ENCODE results near the gene SEMA5A.

Gene SEMA5A

GRCh38 chr5:9269014-9269413, 276.9 kb downstream of the SEMA5A start:
- no peak overlapping the region for H3K4me2 ChIP-seq (ENCODE audit: low read length, poor library complexity, severe bottlenecking)
- no peak overlapping the region for H3K9ac ChIP-seq (ENCODE audit: low read length)
- peaks cover 22% of the 10 kb centered on the region for H3K79me1 ChIP-seq (replicated peaks; ENCODE audit: low read length, poor library complexity, severe bottlenecking)
- H4K8ac ChIP-seq (ENCODE audit: low read length) = no peak overlapping the region
- H3K14ac ChIP-seq (ENCODE audit: low read length in 2 of 2) = no peak overlapping the region
- H2BK5ac ChIP-seq (ENCODE audit: low read depth, low read length, poor library complexity, severe bottlenecking) = no peak overlapping the region
- H3K18ac ChIP-seq (ENCODE audit: low read depth in 1 of 2, low read length in 2 of 2) = no peak overlapping the region
- no peak overlapping the region for H3K4me3 ChIP-seq (ENCODE audit: insufficient read depth in 1 of 2, low read depth in 1 of 2, low read length in 2 of 2)
- no peak overlapping the region for H2AFZ ChIP-seq (ENCODE audit: low read depth, low read length)
- no peaks in the 10 kb centered on the region for H3K9me3 ChIP-seq (ENCODE audit: control insufficient read depth, low read length)
- no peaks in the 10 kb centered on the region for H3K27me3 ChIP-seq (ENCODE audit: control insufficient read depth in 1 of 2, insufficient read depth in 1 of 2, low read length in 2 of 2)
- no peak overlapping the region for H3K4ac ChIP-seq (ENCODE audit: low read depth in 1 of 2, low read length in 2 of 2)
- H2BK120ac ChIP-seq (ENCODE audit: low read depth, low read length) = no peak overlapping the region
- H3K23ac ChIP-seq (ENCODE audit: low read length in 2 of 2) = no peak overlapping the region
- peaks cover 0 to 8% of the 10 kb centered on the region in 2 experiments for H3K36me3 ChIP-seq (ENCODE audit: control insufficient read depth in 1 of 2, insufficient read depth in 2 of 2, low read depth in 1 of 2, low read length in 2 of 2)
- no peak overlapping the region for H2AK5ac ChIP-seq (ENCODE audit: low read length, severe bottlenecking)
- H3K27ac ChIP-seq (ENCODE audit: low read length, poor library complexity, severe bottlenecking) = no peak overlapping the region
- no peak overlapping the region for H4K91ac ChIP-seq (ENCODE audit: low read length)
- DNase-seq = no peak
- WGBS = 77% methylated on average over 3 of the region's 4 CpGs
- no peak overlapping the region for H2BK15ac ChIP-seq (ENCODE audit: low read depth, poor library complexity, severe bottlenecking)
- H2BK12ac ChIP-seq (ENCODE audit: low read length in 2 of 2) = no peak overlapping the region
- H3K4me1 ChIP-seq (ENCODE audit: control insufficient read depth, insufficient read depth, low read depth, low read length) = peaks cover 8% of the 10 kb centered on the region

GRCh38 chr5:9268226-9268625, 277.6 kb downstream of the SEMA5A start:
- Histone ChIP-seq H3K27ac (ENCODE audit: low read length, poor library complexity, severe bottlenecking) (no peak overlapping the region), H3K79me1 (replicated peaks; ENCODE audit: low read length, poor library complexity, severe bottlenecking) (peaks cover 24% of the 10 kb centered on the region), H2AK5ac (ENCODE audit: low read length, severe bottlenecking) (no peak overlapping the region), H4K8ac (ENCODE audit: low read length) (no peak overlapping the region), H3K36me3 (ENCODE audit: control insufficient read depth in 1 of 2, insufficient read depth in 2 of 2, low read depth in 1 of 2, low read length in 2 of 2) (peaks cover 0 to 8% of the 10 kb centered on the region in 2 experiments), H2BK120ac (ENCODE audit: low read depth, low read length) (no peak overlapping the region), H3K9ac (ENCODE audit: low read length) (no peak overlapping the region), H3K27me3 (ENCODE audit: control insufficient read depth in 1 of 2, insufficient read depth in 1 of 2, low read length in 2 of 2) (no peaks in the 10 kb centered on the region), H2BK5ac (ENCODE audit: low read depth, low read length, poor library complexity, severe bottlenecking) (no peak overlapping the region), H3K4me2 (ENCODE audit: low read length, poor library complexity, severe bottlenecking) (no peak overlapping the region), H2BK12ac (ENCODE audit: low read length in 2 of 2) (no peak overlapping the region), H3K14ac (ENCODE audit: low read length in 2 of 2) (no peak overlapping the region), H3K23ac (ENCODE audit: low read length in 2 of 2) (no peak overlapping the region), H4K91ac (ENCODE audit: low read length) (no peak overlapping the region), H2BK15ac (ENCODE audit: low read depth, poor library complexity, severe bottlenecking) (no peak overlapping the region), H3K4me3 (ENCODE audit: insufficient read depth in 1 of 2, low read depth in 1 of 2, low read length in 2 of 2) (no peak overlapping the region), H3K4ac (ENCODE audit: low read depth in 1 of 2, low read length in 2 of 2) (no peak overlapping the region), H3K18ac (ENCODE audit: low read depth in 1 of 2, low read length in 2 of 2) (no peak overlapping the region), H2AFZ (ENCODE audit: low read depth, low read length) (no peak overlapping the region), H3K4me1 (ENCODE audit: control insufficient read depth, insufficient read depth, low read depth, low read length) (peaks cover 8% of the 10 kb centered on the region), H3K9me3 (ENCODE audit: control insufficient read depth, low read length) (no peaks in the 10 kb centered on the region)
- 100% methylated on average over 1 of the region's 3 CpGs for WGBS
- no peak for DNase-seq

DNA sequence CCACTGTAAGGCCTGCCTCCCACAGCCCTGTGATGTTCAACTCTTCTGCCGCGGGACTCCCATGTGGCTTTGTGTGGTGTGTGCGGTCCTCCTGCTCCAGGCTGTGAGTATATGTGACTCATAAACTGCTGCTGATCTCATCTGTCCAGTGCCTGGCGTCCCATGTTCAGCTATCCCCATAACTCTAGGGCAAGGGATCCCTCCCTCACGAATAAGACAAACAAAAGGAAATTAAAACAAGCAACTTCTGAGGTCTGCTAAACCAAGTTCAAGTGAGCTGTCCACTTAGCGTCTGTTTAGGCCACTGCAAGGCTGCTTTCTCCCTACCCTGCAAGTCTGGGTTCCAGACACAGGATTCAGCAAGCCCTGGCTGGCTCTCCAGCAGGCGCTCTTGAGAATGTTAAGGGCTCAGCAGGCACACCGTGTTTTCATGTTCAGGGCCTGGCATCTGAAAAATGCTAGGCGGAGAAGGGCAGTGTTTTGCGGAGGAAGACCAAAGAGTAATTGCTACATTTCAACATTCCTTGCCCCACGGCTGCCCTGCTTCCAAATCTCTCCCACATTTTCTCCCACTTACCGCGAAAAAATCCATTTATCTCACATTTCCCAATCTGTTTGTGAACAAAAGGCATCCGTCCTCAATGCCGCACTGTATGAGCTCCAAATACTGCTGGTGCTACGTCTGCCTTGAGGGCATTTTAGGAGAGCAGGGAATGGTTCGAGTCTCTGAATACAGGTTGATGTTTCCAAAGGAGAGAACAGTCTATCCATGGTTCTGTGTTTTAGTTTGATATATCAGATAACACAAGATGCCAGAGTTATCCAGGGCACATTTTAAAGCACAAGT, 280.2 kb downstream of the SEMA5A start:
- Histone ChIP-seq H3K9me3 (ENCODE audit: control insufficient read depth, low read length) (no peaks in the 10 kb centered on the region), H4K91ac (ENCODE audit: low read length) (peak overlapping the region; percentile 76), H2AK5ac (ENCODE audit: low read length, severe bottlenecking) (no peak overlapping the region), H3K4ac (ENCODE audit: low read depth in 1 of 2, low read length in 2 of 2) (no peak overlapping the region), H2AFZ (ENCODE audit: low read depth, low read length) (no peak overlapping the region), H3K4me1 (ENCODE audit: control insufficient read depth, insufficient read depth, low read depth, low read length) (peaks cover 10% of the 10 kb centered on the region), H2BK12ac (ENCODE audit: low read length in 2 of 2) (peak overlapping the region in 1 of 2 experiments; percentile 71), H3K36me3 (ENCODE audit: control insufficient read depth in 1 of 2, insufficient read depth in 2 of 2, low read depth in 1 of 2, low read length in 2 of 2) (no peaks in the 10 kb centered on the region), H3K79me1 (replicated peaks; ENCODE audit: low read length, poor library complexity, severe bottlenecking) (peaks cover 15% of the 10 kb centered on the region), H2BK15ac (ENCODE audit: low read depth, poor library complexity, severe bottlenecking) (no peak overlapping the region), H3K14ac (ENCODE audit: low read length in 2 of 2) (no peak overlapping the region), H2BK120ac (ENCODE audit: low read depth, low read length) (no peak overlapping the region), H3K18ac (ENCODE audit: low read depth in 1 of 2, low read length in 2 of 2) (peak overlapping the region in 1 of 2 experiments; percentile 81), H3K27me3 (ENCODE audit: control insufficient read depth in 1 of 2, insufficient read depth in 1 of 2, low read length in 2 of 2) (no peaks in the 10 kb centered on the region), H3K23ac (ENCODE audit: low read length in 2 of 2) (no peak overlapping the region), H3K9ac (ENCODE audit: low read length) (peak overlapping the region; percentile 52), H2BK5ac (ENCODE audit: low read depth, low read length, poor library complexity, severe bottlenecking) (no peak overlapping the region), H4K8ac (ENCODE audit: low read length) (peak overlapping the region; percentile 73), H3K4me3 (ENCODE audit: insufficient read depth in 1 of 2, low read depth in 1 of 2, low read length in 2 of 2) (no peak overlapping the region), H3K4me2 (ENCODE audit: low read length, poor library complexity, severe bottlenecking) (peak overlapping the region; percentile 10), H3K27ac (ENCODE audit: low read length, poor library complexity, severe bottlenecking) (peak overlapping the region; percentile 85)
- 26% methylated on average over 16 of the region's 17 CpGs for WGBS
- peak; percentile 98 for DNase-seq

DNA sequence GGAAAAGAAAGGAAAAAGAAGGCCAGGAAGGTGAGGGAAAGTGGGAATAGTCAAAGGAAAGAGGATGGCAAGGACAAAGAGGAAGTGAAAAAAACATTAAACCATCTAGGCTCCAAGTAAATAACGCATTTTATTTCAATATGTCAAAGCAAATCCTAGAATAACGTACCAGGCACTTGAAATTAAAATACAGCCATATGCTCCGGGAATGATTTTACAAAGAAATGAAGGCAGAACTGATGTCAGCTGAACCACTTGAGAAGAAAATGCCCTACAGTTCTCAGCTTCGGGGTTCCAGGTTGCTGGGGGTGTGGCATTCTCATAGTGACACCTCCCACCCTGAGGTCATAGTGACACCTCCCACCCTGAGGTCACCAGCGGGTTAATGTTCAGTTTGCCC, 281.6 kb downstream of the SEMA5A start:
- Histone ChIP-seq H3K27ac (ENCODE audit: low read length, poor library complexity, severe bottlenecking) (no peak overlapping the region), H2BK5ac (ENCODE audit: low read depth, low read length, poor library complexity, severe bottlenecking) (no peak overlapping the region), H3K79me1 (replicated peaks; ENCODE audit: low read length, poor library complexity, severe bottlenecking) (peaks cover 11% of the 10 kb centered on the region), H3K4me3 (ENCODE audit: insufficient read depth in 1 of 2, low read depth in 1 of 2, low read length in 2 of 2) (no peak overlapping the region), H4K91ac (ENCODE audit: low read length) (no peak overlapping the region), H2AK5ac (ENCODE audit: low read length, severe bottlenecking) (no peak overlapping the region), H3K14ac (ENCODE audit: low read length in 2 of 2) (no peak overlapping the region), H3K23ac (ENCODE audit: low read length in 2 of 2) (no peak overlapping the region), H3K36me3 (ENCODE audit: control insufficient read depth in 1 of 2, insufficient read depth in 2 of 2, low read depth in 1 of 2, low read length in 2 of 2) (no peaks in the 10 kb centered on the region), H4K8ac (ENCODE audit: low read length) (no peak overlapping the region), H3K4ac (ENCODE audit: low read depth in 1 of 2, low read length in 2 of 2) (peak overlapping the region in 1 of 2 experiments; percentile 69), H2BK120ac (ENCODE audit: low read depth, low read length) (no peak overlapping the region), H3K18ac (ENCODE audit: low read depth in 1 of 2, low read length in 2 of 2) (peak overlapping the region in 1 of 2 experiments; percentile 40), H2AFZ (ENCODE audit: low read depth, low read length) (no peak overlapping the region), H2BK12ac (ENCODE audit: low read length in 2 of 2) (peak overlapping the region in 1 of 2 experiments; percentile 93), H3K9me3 (ENCODE audit: control insufficient read depth, low read length) (no peaks in the 10 kb centered on the region), H3K9ac (ENCODE audit: low read length) (no peak overlapping the region), H3K4me2 (ENCODE audit: low read length, poor library complexity, severe bottlenecking) (no peak overlapping the region), H3K4me1 (ENCODE audit: control insufficient read depth, insufficient read depth, low read depth, low read length) (peaks cover 10% of the 10 kb centered on the region), H2BK15ac (ENCODE audit: low read depth, poor library complexity, severe bottlenecking) (no peak overlapping the region), H3K27me3 (ENCODE audit: control insufficient read depth in 1 of 2, insufficient read depth in 1 of 2, low read length in 2 of 2) (no peaks in the 10 kb centered on the region)
- WGBS = 95% methylated on average over 4 of the region's 5 CpGs
- no peak for DNase-seq

All from mesenchymal stem cell (in vitro differentiated cells and primary cell).